EL (cell line): Measurements from ENCODE around the gene PLEK.
A peak's percentile ranks its signal among the peaks of the same experiment; 100 is the strongest.
"Not testable (repeated sequence)": the region's sequence is repeated elsewhere in the genome, so short reads cannot be mapped to it uniquely, and the experiment has no call there.

Experiments used
- DNase-seq: peaks from one replicate; pipeline ENCODE4 v3.0.0-alpha.2; 2016

PLEK gene

DNA sequence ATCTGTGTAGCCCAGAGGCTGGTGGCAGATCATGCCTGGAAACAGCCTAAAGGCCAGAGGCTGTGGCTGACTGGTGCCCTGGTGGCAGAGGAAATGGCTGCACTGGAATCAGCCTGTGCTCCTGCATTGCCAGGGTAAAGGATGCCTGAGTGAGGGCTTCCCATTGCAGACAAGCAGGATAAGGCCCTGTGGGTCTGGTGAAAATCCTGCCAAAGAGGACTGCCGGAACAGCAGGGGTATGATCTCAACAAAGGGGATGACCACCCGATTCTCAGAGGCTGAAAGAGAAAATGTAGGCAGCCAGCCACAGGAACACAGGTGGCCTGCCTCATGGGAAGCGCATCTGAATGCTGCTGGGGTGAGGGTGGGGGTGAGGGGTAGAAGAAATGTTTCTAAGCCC lies 53.8 kb downstream of the PLEK start:
- DNase-seq: no peak

DNA sequence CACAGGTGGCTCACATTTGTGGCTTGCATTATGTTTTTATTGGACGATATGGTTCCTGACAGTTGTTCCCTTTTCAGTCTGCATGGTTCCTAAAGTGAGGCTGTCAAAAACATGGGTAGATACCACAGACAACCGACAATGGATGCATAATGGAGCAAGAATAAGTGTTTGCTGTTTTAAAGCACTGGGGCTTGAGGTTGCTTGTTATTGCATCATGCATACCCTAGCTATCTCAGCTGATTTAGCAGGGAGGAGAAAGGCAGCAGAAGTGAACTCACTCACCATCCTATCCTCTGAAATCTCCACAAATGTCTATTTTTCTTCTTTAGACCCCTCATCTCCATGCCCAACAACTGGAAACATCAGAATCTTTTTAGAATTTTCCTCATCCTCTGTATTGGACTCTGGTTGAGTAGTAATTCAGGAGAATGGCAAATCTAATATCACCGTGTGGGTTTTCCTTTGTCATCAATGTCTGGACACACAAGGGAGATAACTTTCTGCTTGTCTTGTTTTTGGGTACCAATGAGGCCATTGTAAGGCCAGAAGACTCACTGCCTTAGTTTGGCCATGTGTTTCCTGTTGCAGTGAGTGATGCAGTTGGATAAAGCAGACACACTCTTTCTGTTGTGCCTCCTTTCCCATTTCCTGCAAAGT lies 55.3 kb downstream of the PLEK start:
- no peak for DNase-seq

DNA sequence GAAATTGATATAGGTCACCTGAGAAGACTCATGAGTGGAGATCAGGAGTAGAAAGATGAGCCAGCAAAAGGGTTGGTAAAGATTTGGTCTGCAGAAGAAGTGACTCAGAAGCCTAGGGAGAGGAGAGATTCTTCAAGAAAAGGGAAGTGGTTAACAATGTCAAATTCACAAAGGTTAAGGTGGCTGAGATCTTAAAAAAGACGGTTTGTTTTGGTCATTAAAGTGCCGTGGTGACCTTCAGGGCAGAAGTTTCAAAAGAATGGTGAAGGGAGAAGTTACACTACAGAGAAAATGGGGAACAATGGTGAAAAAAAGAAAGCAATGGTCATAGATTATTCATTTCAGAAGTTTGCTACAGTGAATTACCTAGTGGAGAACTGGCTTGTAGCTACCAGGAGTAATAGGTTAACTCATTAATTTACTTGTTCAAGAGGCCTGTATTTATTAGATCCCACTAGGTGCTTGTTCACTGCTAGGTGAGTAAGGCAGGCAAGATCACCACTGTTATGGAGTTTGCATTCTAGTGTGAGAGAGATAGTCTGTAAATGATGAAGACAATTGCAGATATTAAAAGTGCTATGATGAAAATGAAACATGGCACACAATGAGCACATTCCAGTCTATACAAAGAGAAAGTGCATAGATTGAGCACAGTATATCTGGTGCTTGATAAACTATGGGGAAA lies 59.0 kb downstream of the PLEK start:
- no peak for DNase-seq

DNA sequence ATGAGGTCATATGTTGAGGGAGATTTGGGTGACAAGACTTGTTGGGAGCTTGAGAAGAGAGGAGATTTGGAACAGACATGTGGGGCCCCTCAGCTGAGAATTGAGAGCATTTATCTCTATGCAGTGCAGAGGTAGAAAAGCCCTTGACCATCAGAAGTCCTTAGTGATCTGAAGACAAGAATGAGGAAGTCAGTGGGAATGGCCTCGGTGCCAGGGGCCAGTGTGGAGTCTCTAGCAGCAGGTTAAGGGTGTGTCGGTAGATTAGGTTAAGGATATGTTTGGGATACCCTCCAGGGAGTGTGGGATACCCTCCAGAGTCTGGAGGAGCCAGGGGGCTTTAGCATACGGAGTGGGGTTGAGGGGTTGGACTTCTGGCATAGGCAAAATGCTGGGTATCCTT lies 60.4 kb downstream of the PLEK start:
- DNase-seq: no peak

DNA sequence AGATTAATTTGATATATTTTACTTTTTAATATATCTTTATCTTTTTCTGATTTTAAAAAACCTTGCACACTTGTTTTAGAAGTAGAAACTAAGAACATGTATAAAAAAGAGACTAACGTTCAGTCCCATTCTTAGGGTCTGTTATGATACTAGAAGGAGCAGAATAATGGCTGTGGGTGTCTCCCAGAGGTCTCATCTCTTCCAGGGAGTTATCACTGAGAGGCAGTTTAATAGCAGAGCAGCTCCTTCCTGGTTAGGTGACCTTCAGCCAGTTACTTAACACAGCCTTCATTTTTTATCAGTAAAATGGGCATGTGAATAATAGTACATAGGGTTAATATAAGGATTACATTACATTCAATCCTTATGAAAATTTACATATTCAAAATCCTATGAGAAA lies 61.4 kb downstream of the PLEK start:
- no peak for DNase-seq

DNA sequence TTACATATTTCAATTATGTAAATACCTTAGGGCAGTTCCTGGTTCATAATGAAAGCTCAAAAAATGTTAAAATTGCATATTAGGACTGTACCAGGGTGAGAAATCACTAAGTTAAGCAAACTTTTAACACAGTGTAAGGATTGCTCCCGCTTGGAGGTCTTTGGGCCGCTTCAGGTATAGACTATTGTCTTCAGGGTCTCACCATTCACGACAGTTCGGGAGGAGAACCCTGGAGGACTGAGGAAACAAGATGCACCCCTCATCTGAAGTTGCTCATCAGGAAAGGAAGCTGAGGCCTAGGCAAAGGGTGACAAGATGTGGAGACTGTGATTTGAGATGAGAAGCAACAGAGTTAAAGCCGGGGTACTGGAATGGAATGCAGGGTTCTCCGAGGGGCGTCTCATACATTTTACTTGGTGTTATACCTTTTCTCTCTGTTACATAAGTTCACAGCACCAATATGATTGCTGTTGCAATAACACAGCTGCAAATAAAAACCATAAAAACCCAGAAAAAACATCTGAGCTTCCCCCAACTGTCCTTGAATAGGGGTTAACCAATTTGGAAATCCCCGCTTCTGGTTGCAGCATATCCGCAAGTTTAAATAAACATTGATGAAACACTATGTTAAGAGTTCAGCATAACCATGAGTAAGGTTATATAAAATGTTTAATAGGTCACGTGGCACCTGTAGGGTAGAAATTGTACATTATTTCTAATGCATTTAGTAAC lies 61.9 kb downstream of the PLEK start:
- DNase-seq: peak; percentile 56

DNA sequence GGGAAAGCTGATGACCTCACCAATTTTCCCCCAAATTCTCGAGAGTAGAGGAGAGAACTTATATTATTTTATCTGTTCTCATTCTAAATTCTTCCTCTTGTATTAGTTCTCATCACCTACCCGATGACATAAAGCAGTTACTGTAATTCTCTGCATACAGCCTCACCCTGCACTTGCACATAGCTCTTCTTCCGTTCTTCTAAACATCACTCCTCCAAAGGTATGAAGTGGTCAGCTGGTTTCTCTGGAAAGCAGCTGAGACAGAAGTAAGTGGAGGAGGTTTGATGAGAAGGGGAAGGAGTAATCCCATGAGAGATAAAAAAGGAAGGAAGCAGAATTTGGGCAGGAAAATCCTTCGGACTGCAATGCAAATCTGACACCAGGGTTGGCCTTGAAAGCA lies 63.0 kb downstream of the PLEK start:
- DNase-seq: no peak

DNA sequence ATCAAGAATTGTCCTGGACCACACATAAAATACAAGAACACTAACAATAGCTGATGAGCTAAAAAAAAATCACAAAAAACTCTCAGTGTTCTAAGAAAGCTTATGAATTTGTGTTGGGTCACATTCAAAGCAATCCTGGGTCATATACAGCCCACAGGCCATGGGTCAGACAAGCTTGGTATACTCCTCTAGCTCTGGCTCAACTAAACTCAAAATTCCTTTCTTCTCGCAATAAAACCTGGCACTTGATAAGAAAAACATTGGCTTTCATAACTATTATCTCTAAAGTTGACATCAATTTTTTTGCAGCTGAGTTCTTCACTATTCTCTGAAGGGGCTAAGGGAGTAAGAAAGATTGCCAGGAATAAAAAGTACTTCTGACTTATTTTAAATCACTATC lies 63.7 kb downstream of the PLEK start:
- DNase-seq: no peak

DNA sequence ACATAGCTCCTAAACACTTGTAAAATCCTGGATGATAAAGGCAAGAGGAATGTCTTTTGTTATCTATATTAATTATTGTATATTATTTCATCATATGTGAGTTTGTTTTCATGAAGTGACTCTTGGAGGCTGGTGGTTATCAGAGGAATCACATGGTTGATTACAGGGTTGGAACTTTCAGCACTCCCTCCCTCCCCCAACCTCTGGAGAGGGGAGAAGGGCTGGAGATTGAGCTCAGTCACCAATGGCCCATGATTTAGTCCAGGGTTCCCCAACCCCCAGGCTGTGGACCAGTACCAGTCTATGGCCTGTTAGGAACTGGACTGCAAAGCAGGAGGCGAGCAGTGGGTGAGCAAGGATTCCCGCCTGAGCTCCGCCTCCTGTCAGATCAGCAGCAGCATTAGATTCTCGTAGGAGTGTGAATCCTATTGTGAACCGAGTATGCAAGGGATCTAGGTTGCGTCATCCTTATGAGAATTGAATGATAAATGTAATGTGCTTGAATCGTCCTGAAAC lies 64.3 kb downstream of the PLEK start:
- peak; percentile 17 for DNase-seq

DNA sequence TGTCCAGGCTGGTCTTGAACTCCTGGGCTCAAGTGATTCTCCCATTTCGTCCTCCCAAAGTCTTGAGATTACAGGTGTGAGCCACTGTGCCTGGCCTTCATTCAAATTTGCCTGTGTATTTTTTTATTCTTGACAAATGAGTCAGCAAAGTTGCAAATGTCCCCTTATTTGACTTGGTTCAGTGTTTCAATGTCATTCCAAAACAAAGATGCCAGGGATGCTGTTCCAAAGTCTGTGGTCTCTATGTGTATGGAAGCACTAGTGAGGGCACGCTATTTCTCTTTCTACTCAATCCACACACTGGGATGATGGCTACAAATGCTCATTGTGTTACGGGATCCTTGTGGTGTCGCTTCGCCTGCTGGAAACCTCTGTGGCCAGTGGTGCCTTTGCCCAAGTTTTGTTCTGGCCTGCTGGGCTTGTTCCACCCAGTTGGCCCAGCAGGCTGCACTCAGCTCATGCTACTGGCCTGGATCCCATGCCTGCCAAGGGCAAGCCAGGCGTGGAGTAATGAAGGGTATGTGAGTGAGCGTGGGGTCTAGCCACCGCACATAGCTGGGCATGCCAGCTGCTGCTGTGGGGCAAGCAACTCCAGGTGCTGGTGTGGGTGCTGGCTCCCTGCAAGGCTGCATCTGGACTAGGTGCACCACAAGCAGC lies 66.4 kb downstream of the PLEK start:
- DNase-seq: no peak

DNA sequence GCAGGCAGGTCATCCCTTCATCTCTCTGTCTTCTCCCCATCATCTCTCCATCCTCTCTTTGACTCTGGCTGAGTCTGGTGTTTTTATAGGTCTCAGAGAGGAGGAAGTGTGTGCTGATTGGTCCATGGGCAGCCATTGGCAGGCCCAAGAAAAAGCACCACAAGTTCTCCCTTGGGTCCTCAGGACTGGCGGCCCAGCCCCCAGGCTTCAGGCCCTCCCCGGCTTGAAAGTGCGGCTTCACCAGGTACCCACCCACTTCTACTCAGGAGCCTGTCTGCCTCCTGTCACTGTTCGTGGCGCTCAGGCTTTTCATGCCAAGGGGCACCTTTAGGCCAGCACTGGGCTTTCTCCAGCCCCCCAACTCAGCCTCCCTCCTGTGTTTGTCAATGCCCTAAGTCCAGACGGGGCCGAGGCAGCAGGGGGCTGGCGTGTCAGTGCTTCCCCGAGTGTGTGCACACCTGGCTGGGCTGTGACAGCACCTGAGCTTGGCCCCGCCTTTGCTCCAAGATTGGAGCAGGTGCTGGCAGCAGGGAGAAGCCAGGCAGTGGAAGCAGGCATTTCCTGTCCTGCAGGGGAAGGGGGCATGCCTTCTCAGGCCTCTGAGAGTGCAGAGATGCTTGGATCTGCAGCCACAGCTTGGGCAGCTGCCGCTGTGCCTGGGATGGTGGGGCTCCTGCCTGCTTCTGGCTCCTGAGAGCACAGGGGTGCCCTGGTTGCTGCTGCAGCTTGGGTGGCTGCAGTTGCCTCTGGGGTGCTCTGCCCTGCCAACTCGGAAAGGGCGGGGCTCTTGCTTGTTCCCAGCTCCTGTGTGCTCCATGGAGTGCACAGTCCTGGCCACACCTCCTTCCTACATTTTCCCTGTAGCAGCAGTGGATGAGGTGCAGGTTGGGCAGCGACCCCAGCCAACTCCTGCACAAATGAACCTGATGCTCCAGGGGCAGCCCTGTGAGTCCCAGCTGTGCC lies 67.9 kb downstream of the PLEK start:
- DNase-seq: no peak

DNA sequence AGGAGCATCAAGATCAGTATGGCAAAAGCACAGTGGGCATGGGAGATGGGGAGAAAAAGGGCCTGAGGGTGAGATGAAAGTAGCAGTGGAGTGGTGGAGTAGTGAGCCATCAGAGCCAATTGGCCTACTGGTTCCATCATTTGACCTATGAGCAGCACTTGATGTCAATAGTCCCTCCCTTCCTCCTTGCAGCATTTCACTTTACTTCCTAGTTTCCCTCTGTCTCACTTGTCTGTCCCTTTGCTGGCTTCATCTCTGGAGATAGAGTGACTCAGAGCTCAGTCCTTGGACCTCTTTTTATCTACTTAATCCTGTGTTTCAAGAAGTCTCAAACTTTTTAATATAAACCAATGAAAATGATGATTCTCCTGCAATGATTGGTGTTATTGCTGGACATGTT lies 69.9 kb downstream of the PLEK start:
- DNase-seq: no peak

DNA sequence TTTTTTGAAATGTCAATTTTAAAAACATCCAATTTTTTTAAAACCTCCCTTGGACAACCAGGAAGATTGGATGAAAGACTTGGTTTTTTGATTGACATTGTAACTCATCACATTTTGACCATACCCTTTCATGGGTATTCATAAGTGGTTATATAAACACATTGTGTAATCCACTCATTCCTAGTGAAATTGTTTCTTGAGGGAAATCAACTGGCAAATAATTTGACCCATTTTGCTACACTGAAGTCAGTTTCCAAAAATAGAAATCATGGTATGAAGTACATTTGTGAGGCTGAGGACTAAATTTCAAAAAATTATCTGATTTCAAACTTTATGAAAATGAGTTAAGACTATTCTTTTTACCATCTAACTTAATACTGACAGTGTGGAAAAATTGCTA lies 70.5 kb downstream of the PLEK start:
- no peak for DNase-seq

DNA sequence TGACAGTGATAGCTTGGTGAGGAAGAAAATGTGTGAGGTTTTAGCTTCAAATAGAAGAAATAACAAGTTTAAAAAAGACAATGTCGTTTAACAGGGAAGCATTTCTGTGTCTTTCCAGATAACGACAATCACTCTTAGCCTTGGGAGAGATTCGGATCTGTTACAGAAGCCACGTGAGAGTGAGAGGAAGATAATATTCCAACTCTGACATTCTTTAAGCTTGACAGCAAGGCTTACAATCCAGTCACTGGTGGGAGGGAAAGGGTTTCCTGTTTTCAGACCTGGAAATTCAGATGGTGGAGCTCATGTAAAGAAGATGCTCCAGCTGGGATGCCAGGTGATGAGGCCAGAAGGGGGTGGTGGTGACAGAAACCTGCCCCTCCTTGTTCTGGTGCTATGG lies 71.2 kb downstream of the PLEK start:
- no peak for DNase-seq

DNA sequence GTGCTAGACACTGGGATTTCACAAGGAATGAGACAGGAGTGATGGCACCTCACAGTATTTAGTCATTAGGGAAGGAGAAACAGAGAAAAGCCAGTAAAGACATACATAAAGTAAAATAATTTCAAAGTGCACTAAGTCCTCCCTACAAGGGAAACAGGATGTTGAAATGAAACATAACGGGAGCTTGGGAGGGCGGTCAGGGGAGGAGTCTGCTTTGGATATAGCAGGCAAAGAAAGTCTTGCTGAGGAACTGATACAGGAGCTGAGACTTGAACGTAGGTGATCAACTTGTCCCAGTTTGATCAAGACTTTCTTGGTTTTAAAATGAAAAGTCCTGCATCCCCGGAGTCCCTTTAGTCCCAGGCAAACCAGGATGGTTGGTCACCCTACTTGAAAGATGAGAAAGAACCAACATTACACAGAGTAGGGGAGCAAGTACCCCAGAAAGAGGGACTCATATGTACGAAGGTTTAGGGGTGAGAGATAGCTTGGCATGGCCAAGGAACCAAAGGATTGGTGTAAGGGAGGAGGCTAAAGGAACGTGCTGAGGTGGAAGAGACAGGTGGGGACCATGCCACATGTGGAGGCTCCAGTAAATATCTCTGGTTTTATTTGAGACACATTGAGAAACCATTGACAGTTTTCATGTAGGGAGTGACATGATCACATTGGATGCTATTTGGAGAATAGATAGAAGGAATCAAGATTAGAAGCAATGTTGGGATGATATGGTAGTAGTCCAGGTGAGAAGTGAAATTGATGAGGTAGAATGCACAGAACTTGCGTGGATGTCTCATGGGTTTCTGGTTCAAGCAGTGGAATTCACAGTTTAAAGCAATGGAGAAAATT lies 73.6 kb downstream of the PLEK start:
- no peak for DNase-seq

DNA sequence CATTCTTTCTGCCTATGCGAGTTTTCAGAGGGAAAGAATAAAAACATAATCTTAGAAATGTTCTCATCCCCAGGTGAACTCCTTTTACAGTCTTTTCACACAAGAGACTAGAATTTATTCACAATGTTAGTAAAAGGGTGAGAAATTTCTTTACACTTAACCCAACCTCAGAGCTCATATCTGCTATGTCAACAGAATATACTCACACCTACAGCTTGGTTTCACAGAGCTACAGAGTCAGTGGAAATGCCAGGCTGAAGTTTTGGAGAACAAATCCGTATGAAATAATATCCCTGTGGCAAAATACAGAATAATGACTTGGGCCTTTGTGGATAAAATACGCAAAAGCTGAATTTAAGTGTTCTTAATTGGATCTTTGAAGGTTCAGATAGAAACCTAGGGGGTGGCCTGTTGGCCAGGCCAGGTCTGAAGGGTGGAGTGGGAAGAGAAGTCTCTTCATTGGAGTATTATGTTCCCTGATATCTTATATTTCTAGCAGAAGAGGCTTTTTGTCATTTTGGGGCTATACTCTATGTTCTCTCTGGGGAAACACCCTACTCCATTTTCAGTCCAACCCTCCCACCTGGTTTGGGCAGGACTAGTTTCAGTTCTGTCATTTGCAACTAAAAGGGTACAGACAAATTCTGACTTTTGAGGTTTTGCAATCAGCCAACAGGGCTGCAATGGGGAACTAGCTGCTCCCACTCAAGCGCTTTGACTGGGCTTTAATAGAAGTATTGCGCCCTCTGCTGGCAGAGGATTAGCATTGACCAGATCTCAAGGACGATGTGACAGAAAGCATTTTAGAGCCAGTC lies 76.3 kb downstream of the PLEK start:
- peak; percentile 82 for DNase-seq

DNA sequence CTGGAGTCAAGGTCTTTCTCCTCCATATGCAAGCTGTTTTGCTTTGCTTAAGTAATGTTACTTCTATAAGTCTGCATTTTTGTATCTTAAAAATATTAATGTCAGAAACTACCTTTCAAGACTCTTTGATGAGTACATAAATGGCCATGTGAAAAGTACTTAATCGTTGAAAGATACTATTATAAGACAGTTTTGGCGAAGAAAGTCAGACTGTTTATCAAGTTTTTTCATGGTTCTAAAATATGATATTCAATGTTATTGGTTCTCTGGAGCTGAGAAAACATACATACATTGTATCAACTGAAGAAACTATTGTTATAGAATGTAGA lies 76.9 kb downstream of the PLEK start:
- no peak for DNase-seq

DNA sequence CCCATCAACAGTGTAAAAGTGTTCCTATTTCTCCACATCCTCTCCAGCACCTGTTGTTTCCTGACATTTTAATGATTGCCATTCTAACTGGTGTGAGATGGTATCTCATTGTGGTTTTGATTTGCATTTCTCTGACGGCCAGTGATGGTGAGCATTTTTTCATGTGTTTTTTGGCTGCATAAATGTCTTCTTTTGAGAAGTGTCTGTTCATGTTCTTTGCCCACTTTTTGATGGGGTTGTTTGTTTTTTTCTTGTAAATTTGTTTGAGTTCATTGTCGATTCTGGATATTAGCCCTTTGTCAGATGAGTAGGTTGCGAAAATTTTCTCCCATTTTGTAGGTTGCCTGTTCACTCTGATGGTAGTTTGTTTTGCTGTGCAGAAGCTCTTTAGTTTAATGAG lies 81.3 kb downstream of the PLEK start:
- DNase-seq: not testable (repeated sequence)
